Measurements from ENCODE around the gene TRA2B.
A peak's percentile ranks its signal among the peaks of the same experiment; 100 is the strongest.

The TRA2B gene

DNA sequence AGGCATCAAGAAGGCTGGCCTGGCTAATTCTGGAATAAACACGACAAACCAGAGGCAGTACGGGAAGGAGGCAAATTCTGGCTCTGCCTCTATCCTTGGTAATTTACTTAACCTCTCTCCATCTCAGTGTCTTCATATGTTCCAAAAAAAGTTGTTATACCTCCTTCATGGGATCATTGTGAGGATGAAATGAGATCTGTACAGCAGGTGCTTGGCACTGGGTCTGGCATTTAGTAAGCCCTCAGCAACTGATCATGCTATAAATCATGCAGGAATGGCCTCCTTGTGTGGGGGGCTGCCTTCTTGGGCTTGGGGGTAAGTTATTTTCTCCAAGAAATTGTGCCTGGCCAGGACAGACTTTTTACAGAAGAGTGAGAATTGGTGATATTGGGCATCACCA, 38.3 kb upstream of the TRA2B start:
- no peaks in the 10 kb centered on the region for H3K27me3 ChIP-seq (ENCODE audit: control insufficient read depth, insufficient read depth, low read length, poor library complexity, severe bottlenecking)
- no peaks in the 10 kb centered on the region for H3K9me3 ChIP-seq (ENCODE audit: control insufficient read depth, low read length)
- 86 to 92% methylated on average over 2 of the region's 2 CpGs for WGBS, 2 experiments
- H3K27ac ChIP-seq (ENCODE audit: insufficient read depth, low read depth, low read length, poor library complexity, severe bottlenecking), result no peak overlapping the region
- H3K36me3 ChIP-seq (ENCODE audit: control insufficient read depth, insufficient read depth, low read length), result no peaks in the 10 kb centered on the region
- no peaks in the 10 kb centered on the region for H3K4me1 ChIP-seq (ENCODE audit: control insufficient read depth, insufficient read depth, low read length)
- H3K4me3 ChIP-seq (ENCODE audit: insufficient read depth, low read depth, low read length), result no peak overlapping the region

GRCh38 chr3:185971579-185971978, 33.8 kb upstream of the TRA2B start:
- 95 to 96% methylated on average over 18 of the region's 18 CpGs for WGBS, 2 experiments
- Histone ChIP-seq H3K9me3 (ENCODE audit: control insufficient read depth, low read length) (no peaks in the 10 kb centered on the region), H3K27ac (ENCODE audit: insufficient read depth, low read depth, low read length, poor library complexity, severe bottlenecking) (no peak overlapping the region), H3K4me3 (ENCODE audit: insufficient read depth, low read depth, low read length) (no peak overlapping the region), H3K36me3 (ENCODE audit: control insufficient read depth, insufficient read depth, low read length) (no peaks in the 10 kb centered on the region), H3K4me1 (ENCODE audit: control insufficient read depth, insufficient read depth, low read length) (no peaks in the 10 kb centered on the region), H3K27me3 (ENCODE audit: control insufficient read depth, insufficient read depth, low read length, poor library complexity, severe bottlenecking) (no peaks in the 10 kb centered on the region)

- Histone ChIP-seq H3K9me3 (ENCODE audit: control insufficient read depth, low read length) (no peaks in the 10 kb centered on the region), H3K27me3 (ENCODE audit: control insufficient read depth, insufficient read depth, low read length, poor library complexity, severe bottlenecking) (no peaks in the 10 kb centered on the region), H3K27ac (ENCODE audit: insufficient read depth, low read depth, low read length, poor library complexity, severe bottlenecking) (no peak overlapping the region), H3K36me3 (ENCODE audit: control insufficient read depth, insufficient read depth, low read length) (no peaks in the 10 kb centered on the region), H3K4me1 (ENCODE audit: control insufficient read depth, insufficient read depth, low read length) (no peaks in the 10 kb centered on the region), H3K4me3 (ENCODE audit: insufficient read depth, low read depth, low read length) (no peak overlapping the region)
- 89 to 93% methylated on average over 2 of the region's 2 CpGs for WGBS, 2 experiments
These were observed 30.4 kb upstream of the TRA2B start for GRCh38 chr3:185968168-185968567.

GRCh38 chr3:185966655-185967054, 28.8 kb upstream of the TRA2B start:
- Histone ChIP-seq H3K9me3 (ENCODE audit: control insufficient read depth, low read length) (no peaks in the 10 kb centered on the region), H3K27me3 (ENCODE audit: control insufficient read depth, insufficient read depth, low read length, poor library complexity, severe bottlenecking) (no peaks in the 10 kb centered on the region), H3K27ac (ENCODE audit: insufficient read depth, low read depth, low read length, poor library complexity, severe bottlenecking) (no peak overlapping the region), H3K4me1 (ENCODE audit: control insufficient read depth, insufficient read depth, low read length) (no peaks in the 10 kb centered on the region), H3K36me3 (ENCODE audit: control insufficient read depth, insufficient read depth, low read length) (no peaks in the 10 kb centered on the region), H3K4me3 (ENCODE audit: insufficient read depth, low read depth, low read length) (no peak overlapping the region)
- WGBS, 2 experiments, result 87 to 98% methylated on average over 2 of the region's 2 CpGs

- 77 to 90% methylated on average over 2 of the region's 2 CpGs for WGBS, 2 experiments
- no peak overlapping the region for H3K4me3 ChIP-seq (ENCODE audit: insufficient read depth, low read depth, low read length)
- H3K27me3 ChIP-seq (ENCODE audit: control insufficient read depth, insufficient read depth, low read length, poor library complexity, severe bottlenecking), result no peaks in the 10 kb centered on the region
- no peaks in the 10 kb centered on the region for H3K36me3 ChIP-seq (ENCODE audit: control insufficient read depth, insufficient read depth, low read length)
- no peaks in the 10 kb centered on the region for H3K9me3 ChIP-seq (ENCODE audit: control insufficient read depth, low read length)
- peaks cover 4% of the 10 kb centered on the region for H3K4me1 ChIP-seq (ENCODE audit: control insufficient read depth, insufficient read depth, low read length)
- H3K27ac ChIP-seq (ENCODE audit: insufficient read depth, low read depth, low read length, poor library complexity, severe bottlenecking), result no peak overlapping the region
These were observed 27.7 kb upstream of the TRA2B start for GRCh38 chr3:185965496-185965895.

GRCh38 chr3:185961675-185962232, 23.9 kb upstream of the TRA2B start:
- 95% methylated on average over 4 of the region's 4 CpGs for WGBS, 2 experiments
- no peak overlapping the region for H3K27ac ChIP-seq (ENCODE audit: insufficient read depth, low read depth, low read length, poor library complexity, severe bottlenecking)
- peaks cover 4% of the 10 kb centered on the region for H3K4me1 ChIP-seq (ENCODE audit: control insufficient read depth, insufficient read depth, low read length)
- no peak overlapping the region for H3K4me3 ChIP-seq (ENCODE audit: insufficient read depth, low read depth, low read length)
- H3K9me3 ChIP-seq (ENCODE audit: control insufficient read depth, low read length), result no peaks in the 10 kb centered on the region
- H3K36me3 ChIP-seq (ENCODE audit: control insufficient read depth, insufficient read depth, low read length), result no peaks in the 10 kb centered on the region
- H3K27me3 ChIP-seq (ENCODE audit: control insufficient read depth, insufficient read depth, low read length, poor library complexity, severe bottlenecking), result no peaks in the 10 kb centered on the region

DNA sequence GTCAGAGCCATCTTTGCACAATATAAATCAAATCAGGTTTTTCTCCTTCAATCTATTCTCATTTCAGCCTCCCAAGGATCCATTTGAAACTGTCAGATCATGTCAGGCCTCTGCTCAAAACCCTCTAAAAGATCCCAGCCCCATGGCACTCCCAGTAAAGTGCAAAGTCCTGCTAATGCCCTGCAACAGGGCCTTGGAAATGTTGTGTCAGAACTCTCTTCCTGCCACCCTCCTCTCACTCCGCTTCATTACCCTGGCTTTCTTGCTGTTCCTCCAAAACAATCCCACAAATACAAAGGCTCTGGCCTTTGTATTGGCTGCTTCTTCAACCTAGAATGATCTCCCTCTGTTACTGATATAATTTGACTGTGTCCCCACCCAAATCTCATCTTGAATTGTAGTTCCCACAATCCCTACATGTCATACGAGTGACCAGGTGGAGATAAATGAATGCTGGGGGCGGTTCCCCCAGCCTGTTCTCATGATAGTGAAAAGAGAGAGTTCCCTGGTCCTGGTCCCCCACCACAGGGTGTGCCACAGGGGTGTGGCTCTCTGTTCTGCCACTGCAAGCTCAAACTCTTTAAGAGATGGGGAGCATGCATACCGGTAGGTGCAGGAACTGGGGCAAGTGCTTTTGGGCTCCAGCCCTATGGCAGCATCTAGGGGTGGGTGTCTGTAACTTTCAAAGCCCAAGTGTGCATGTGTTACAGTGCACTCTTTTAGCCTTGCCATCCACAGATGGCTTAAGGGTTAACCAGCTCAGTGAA, 22.9 kb upstream of the TRA2B start:
- Histone ChIP-seq H3K27ac (ENCODE audit: insufficient read depth, low read depth, low read length, poor library complexity, severe bottlenecking) (no peak overlapping the region), H3K4me3 (ENCODE audit: insufficient read depth, low read depth, low read length) (no peak overlapping the region), H3K27me3 (ENCODE audit: control insufficient read depth, insufficient read depth, low read length, poor library complexity, severe bottlenecking) (no peaks in the 10 kb centered on the region), H3K4me1 (ENCODE audit: control insufficient read depth, insufficient read depth, low read length) (peaks cover 4% of the 10 kb centered on the region), H3K9me3 (ENCODE audit: control insufficient read depth, low read length) (no peaks in the 10 kb centered on the region), H3K36me3 (ENCODE audit: control insufficient read depth, insufficient read depth, low read length) (no peaks in the 10 kb centered on the region)
- 84 to 87% methylated on average over 4 of the region's 4 CpGs for WGBS, 2 experiments

DNA sequence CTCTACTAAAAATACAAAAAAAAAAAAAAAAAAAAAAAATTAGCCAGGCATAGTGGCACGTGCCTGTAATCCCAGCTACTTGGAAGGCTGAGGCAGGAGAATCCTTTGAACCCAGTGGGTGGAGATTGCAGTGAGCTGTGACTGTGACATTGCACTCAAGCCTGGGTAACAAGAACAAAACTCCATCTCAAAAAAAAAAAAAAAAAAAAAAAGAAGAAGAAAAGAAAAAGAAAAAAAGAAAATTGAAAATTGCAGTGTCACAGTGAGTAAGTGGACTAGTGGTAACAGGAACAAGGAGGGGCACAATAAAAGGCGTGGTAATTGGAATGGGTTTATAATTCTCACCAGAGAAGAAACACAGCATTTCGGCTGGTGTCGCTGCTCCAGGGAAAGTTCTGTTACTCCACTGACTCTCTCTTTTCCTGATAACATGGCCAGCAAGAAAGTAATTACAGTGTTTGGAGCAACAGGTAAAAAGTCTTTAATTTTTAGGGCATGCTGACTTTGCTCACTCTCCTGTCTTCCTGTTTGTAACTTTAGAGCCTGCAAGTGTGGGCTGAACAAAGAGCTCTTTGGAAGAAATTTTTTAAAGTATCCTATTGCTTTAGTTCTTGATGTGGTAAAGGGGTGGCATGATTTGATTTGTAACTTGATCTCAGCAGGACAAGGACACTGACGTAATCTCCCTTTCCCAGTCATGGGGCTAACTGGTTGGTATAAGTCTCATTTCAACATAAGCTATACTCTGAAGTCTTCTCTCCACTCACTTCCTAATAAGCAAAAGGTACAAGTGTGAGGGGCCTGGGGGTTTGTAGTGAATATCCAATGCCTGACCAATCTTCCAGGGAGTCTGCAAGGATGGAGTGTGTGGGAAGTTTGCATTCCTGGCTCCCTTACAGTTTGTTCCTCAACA, 22.1 kb upstream of the TRA2B start:
- no peaks in the 10 kb centered on the region for H3K9me3 ChIP-seq (ENCODE audit: control insufficient read depth, low read length)
- H3K27ac ChIP-seq (ENCODE audit: insufficient read depth, low read depth, low read length, poor library complexity, severe bottlenecking), result peak overlapping the region; percentile 8
- H3K27me3 ChIP-seq (ENCODE audit: control insufficient read depth, insufficient read depth, low read length, poor library complexity, severe bottlenecking), result no peaks in the 10 kb centered on the region
- H3K36me3 ChIP-seq (ENCODE audit: control insufficient read depth, insufficient read depth, low read length), result no peaks in the 10 kb centered on the region
- no peak overlapping the region for H3K4me3 ChIP-seq (ENCODE audit: insufficient read depth, low read depth, low read length)
- peaks cover 4% of the 10 kb centered on the region for H3K4me1 ChIP-seq (ENCODE audit: control insufficient read depth, insufficient read depth, low read length)
- WGBS, 2 experiments, result 81 to 84% methylated on average over 5 of the region's 5 CpGs

GRCh38 chr3:185958626-185959025, 20.8 kb upstream of the TRA2B start:
- Histone ChIP-seq H3K36me3 (ENCODE audit: control insufficient read depth, insufficient read depth, low read length) (no peaks in the 10 kb centered on the region), H3K9me3 (ENCODE audit: control insufficient read depth, low read length) (no peaks in the 10 kb centered on the region), H3K27me3 (ENCODE audit: control insufficient read depth, insufficient read depth, low read length, poor library complexity, severe bottlenecking) (no peaks in the 10 kb centered on the region), H3K4me1 (ENCODE audit: control insufficient read depth, insufficient read depth, low read length) (peaks cover 4% of the 10 kb centered on the region), H3K27ac (ENCODE audit: insufficient read depth, low read depth, low read length, poor library complexity, severe bottlenecking) (no peak overlapping the region), H3K4me3 (ENCODE audit: insufficient read depth, low read depth, low read length) (no peak overlapping the region)
- WGBS, 2 experiments, result 92 to 93% methylated on average over 2 of the region's 2 CpGs

DNA sequence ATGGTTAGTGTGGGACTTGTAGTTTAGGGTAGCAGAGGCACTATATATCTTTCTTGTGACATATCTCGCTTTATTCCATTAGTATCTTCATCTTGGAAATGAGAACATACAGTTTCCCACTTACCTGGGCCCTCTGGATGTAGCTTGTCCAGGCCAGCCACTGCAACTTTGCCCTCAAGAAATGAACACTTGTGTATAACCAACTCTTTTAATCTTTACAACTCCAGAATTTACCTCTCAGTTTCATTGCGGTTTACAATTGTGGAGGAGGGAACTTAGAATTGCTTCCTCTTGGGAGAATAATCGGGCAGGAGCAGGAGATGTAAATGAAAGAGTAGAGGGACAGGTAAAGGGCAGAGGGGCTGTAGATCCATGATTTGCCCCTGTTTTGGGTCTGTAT, 18.4 kb upstream of the TRA2B start:
- WGBS, 2 experiments, result 90 to 96% methylated on average over 3 of the region's 3 CpGs
- Histone ChIP-seq H3K4me3 (ENCODE audit: insufficient read depth, low read depth, low read length) (no peak overlapping the region), H3K27me3 (ENCODE audit: control insufficient read depth, insufficient read depth, low read length, poor library complexity, severe bottlenecking) (no peaks in the 10 kb centered on the region), H3K27ac (ENCODE audit: insufficient read depth, low read depth, low read length, poor library complexity, severe bottlenecking) (no peak overlapping the region), H3K9me3 (ENCODE audit: control insufficient read depth, low read length) (no peaks in the 10 kb centered on the region), H3K4me1 (ENCODE audit: control insufficient read depth, insufficient read depth, low read length) (peaks cover 4% of the 10 kb centered on the region), H3K36me3 (ENCODE audit: control insufficient read depth, insufficient read depth, low read length) (no peaks in the 10 kb centered on the region)
